ENCODE data around the gene ZFR. TPM values are rescaled to one million over a fixed set of nuclear protein-coding genes. Genes with fewer than 3 reads are reported as not detected.

ZFR gene
- total and polyA plus RNA-seq, 9 donors, result 54.0 to 85.9 (median 74.1) TPM

DNA sequence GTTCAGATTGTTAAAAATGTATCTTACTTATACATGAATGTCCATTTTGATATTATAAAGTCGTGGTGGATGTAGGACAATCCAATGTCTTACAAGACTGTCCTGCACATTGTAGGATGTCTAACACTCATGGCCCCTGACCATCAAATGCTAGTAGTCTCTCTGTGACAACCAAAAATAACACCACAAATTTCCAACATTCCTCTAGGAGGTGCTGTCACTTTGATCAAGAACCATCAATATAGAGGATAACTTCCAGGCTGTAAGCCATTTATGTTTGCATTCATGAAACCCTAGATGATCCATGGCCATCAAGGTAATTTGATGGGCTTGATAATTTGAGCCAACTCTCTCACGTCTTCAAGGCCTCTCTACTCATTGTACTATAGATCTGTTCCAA lies 20.5 kb upstream of the ZFR start:
- Histone ChIP-seq H3K36me3 (no peaks in the 10 kb centered on the region), H3K4me1 (ENCODE audit: insufficient read depth) (no peaks in the 10 kb centered on the region), H3K9me3 (no peaks in the 10 kb centered on the region), H3K27ac (no peak overlapping the region), H3K4me3 (no peak overlapping the region), H3K27me3 (no peaks in the 10 kb centered on the region)
- WGBS, 3 donors, result 80 to 85% (median 85%) methylated on average over 2 of the region's 2 CpGs
- no peak for DNase-seq
- TF ChIP-seq EP300 (IDR thresholded peaks at IDR 0.05) (no peak), POLR2A (IDR thresholded peaks at IDR 0.05) (no peak)
- TF ChIP-seq, protein P1, sequence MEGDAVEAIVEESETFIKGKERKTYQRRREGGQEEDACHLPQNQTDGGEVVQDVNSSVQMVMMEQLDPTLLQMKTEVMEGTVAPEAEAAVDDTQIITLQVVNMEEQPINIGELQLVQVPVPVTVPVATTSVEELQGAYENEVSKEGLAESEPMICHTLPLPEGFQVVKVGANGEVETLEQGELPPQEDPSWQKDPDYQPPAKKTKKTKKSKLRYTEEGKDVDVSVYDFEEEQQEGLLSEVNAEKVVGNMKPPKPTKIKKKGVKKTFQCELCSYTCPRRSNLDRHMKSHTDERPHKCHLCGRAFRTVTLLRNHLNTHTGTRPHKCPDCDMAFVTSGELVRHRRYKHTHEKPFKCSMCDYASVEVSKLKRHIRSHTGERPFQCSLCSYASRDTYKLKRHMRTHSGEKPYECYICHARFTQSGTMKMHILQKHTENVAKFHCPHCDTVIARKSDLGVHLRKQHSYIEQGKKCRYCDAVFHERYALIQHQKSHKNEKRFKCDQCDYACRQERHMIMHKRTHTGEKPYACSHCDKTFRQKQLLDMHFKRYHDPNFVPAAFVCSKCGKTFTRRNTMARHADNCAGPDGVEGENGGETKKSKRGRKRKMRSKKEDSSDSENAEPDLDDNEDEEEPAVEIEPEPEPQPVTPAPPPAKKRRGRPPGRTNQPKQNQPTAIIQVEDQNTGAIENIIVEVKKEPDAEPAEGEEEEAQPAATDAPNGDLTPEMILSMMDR (IDR thresholded peaks at IDR 0.05), result no peak
- intact Hi-C loops (cut with DNase I), result no loop called here

DNA sequence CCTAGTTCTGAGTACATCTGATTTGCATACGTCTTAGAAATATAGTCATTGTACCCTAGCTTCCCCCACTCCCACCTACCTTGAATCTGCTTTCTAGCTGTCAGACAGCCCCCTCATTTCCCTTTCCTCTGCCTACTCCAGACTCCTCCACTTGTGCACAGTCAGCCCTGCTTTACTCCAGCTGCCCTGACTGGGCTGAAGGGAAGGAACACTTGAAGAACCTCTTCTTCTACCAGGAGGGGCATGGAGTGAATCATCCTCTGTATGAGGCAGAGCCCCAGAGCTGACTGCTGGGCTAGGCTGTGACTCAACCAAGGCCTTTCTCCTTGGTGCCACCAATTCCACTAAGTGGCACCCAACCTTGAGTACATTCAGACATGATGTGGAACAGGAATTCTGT lies 18.1 kb upstream of the ZFR start:
- WGBS, 3 donors, result 45 to 87% (median 46%) methylated on average over 1 of the region's 1 CpG
- TF ChIP-seq EP300 (IDR thresholded peaks at IDR 0.05) (no peak), POLR2A (IDR thresholded peaks at IDR 0.05) (no peak)
- TF ChIP-seq, protein P1 (IDR thresholded peaks at IDR 0.05), result no peak
- no peak overlapping the region for H3K4me3 ChIP-seq
- no peak for DNase-seq
- intact Hi-C loops (cut with DNase I), result no loop called here
- H3K9me3 ChIP-seq, result no peaks in the 10 kb centered on the region
- no peaks in the 10 kb centered on the region for H3K4me1 ChIP-seq (ENCODE audit: insufficient read depth)
- no peaks in the 10 kb centered on the region for H3K27me3 ChIP-seq
- H3K27ac ChIP-seq, result no peak overlapping the region
- no peaks in the 10 kb centered on the region for H3K36me3 ChIP-seq

DNA sequence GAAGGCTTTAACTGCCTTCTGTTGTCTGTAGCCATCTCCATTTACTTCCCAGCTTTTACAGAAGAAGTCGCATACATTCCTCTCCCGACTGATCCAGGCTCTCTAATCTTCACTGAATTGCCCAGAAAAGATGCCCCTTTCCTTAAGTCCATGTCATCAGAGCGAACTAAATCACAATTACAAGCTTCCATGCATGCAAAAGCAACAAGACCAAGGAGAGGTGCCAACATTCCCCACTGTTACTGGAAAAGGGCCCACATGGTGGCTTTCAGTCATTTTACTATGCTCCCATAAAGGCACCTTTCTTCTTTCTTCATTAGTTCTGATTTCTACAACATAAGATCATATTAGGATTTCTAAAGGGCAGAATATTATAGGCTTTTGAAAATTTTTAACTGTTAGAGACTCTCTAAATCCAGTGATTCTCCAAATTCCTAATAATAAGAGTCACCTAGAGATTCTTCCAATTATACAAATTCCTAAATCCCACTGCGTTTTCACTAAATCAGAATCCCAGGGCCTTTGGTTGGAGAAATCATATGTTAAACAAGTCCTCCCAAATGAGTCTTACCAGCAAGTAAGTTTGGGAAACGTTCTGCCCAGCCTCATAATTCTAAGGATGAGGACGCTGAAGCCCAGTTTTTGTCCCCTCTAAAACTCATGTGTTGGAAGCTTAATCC lies 17.0 kb upstream of the ZFR start:
- H3K4me1 ChIP-seq (ENCODE audit: insufficient read depth), result no peaks in the 10 kb centered on the region
- intact Hi-C loops (cut with DNase I), result no loop called here
- H3K9me3 ChIP-seq, result no peaks in the 10 kb centered on the region
- TF ChIP-seq POLR2A (IDR thresholded peaks at IDR 0.05) (no peak), EP300 (IDR thresholded peaks at IDR 0.05) (no peak)
- TF ChIP-seq, protein P1 (IDR thresholded peaks at IDR 0.05), result no peak
- 64 to 75% (median 73%) methylated on average over 6 of the region's 6 CpGs for WGBS, 3 donors
- no peaks in the 10 kb centered on the region for H3K27me3 ChIP-seq
- no peak for DNase-seq
- no peaks in the 10 kb centered on the region for H3K36me3 ChIP-seq
- no peak overlapping the region for H3K27ac ChIP-seq
- no peak overlapping the region for H3K4me3 ChIP-seq

DNA sequence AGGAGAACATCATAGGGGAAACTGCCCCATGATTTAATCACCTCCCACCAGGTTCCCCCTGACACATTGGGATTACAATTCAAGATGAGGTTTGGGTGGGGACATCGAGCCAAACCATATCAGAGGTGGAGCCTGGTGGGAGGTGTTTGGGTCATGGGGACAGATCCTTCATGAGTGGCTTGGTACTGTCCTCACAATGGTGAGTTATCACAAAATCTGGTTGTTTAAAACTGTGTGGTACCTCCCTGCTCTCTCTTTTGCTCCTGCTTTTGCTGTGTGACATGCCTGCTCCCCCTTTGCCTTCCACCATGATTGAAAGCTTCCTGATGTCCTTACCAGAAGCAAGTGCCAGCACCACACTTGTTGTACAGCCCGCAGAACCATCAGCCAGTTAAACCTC lies 16.2 kb upstream of the ZFR start:
- Histone ChIP-seq H3K27me3 (no peaks in the 10 kb centered on the region), H3K9me3 (no peaks in the 10 kb centered on the region), H3K36me3 (no peaks in the 10 kb centered on the region), H3K27ac (no peak overlapping the region), H3K4me1 (ENCODE audit: insufficient read depth) (no peaks in the 10 kb centered on the region), H3K4me3 (no peak overlapping the region)
- no peak for DNase-seq
- intact Hi-C loops (cut with DNase I), result no loop called here
- 87 to 90% (median 87%) methylated on average over 2 of the region's 2 CpGs for WGBS, 3 donors
- TF ChIP-seq POLR2A (IDR thresholded peaks at IDR 0.05) (no peak), EP300 (IDR thresholded peaks at IDR 0.05) (no peak)
- TF ChIP-seq, protein P1 (IDR thresholded peaks at IDR 0.05), result no peak

All from ovary (tissue), 9 donors.